Liver (tissue), 9 donors: ENCODE results near the gene PISD. TPM values are rescaled to one million over a fixed set of nuclear protein-coding genes. Genes with fewer than 3 reads are reported as not detected.

Experiments used
- DNase-seq: peaks from one replicate; pipeline ENCODE4 v3.0.0-alpha.2; 2017; ENCODE audit warnings: low spot score
- H3K27ac ChIP-seq, 2 donors: one replicate each; pipeline ENCODE4 v1.7.0; 2013; ENCODE audit warnings: inconsistent platforms in 2 of 2, low read length in 2 of 2, control low read depth in 1 of 2, low read depth in 1 of 2, mild to moderate bottlenecking in 1 of 2
- H3K27me3 ChIP-seq, 4 donors: one replicate each; pipeline versions ENCODE4 v1.6.1 to v1.7.0; 2013; ENCODE audit warnings: low read length in 3 of 4, inconsistent platforms in 1 of 4, mild to moderate bottlenecking in 1 of 4, moderate library complexity in 1 of 4; ENCODE audit not compliant: control insufficient read depth in 4 of 4, insufficient read depth in 4 of 4
- H3K36me3 ChIP-seq, 4 donors: one replicate each; pipeline versions ENCODE4 v1.6.1 to v1.7.0; 2013; ENCODE audit warnings: low read length in 3 of 4, mild to moderate bottlenecking in 3 of 4, low read depth in 1 of 4, moderate library complexity in 1 of 4; ENCODE audit not compliant: control insufficient read depth in 4 of 4, insufficient read depth in 3 of 4
- H3K4me1 ChIP-seq, 4 donors: one replicate each; pipeline versions ENCODE4 v1.6.1 to v1.7.0; 2013; ENCODE audit warnings: low read length in 3 of 4, mild to moderate bottlenecking in 3 of 4, moderate library complexity in 1 of 4; ENCODE audit not compliant: control insufficient read depth in 4 of 4, insufficient read depth in 4 of 4
- H3K4me3 ChIP-seq, 3 donors: one replicate each; pipeline versions ENCODE4 v1.6.1 to v1.7.0; 2013; ENCODE audit warnings: low read length in 3 of 3, control low read depth in 1 of 3, low read depth in 1 of 3, mild to moderate bottlenecking in 1 of 3
- H3K9ac ChIP-seq, 2 donors: one replicate each; pipeline ENCODE4 v1.7.0; 2013; ENCODE audit warnings: low read length in 2 of 2, mild to moderate bottlenecking in 2 of 2, moderate library complexity in 2 of 2, control low read depth in 1 of 2, low read depth in 1 of 2
- H3K9me3 ChIP-seq, 4 donors: one replicate each; pipeline versions ENCODE4 v1.6.1 to v1.7.0; 2013; ENCODE audit warnings: low read length in 3 of 4; ENCODE audit not compliant: control insufficient read depth in 4 of 4
- EGR1 ChIP-seq, 2 donors: IDR thresholded peaks; 2 replicates each; pipeline ENCODE4 v1.6.1; 2016 to 2018; ENCODE audit warnings: antibody characterized with exemption in 2 of 2, low read depth in 2 of 2
- FOXA1 ChIP-seq: IDR thresholded peaks from 2 replicates; pipeline ENCODE4 v1.6.1; 2016; ENCODE audit warnings: antibody characterized with exemption
- FOXA2 ChIP-seq: IDR thresholded peaks from 2 replicates; pipeline ENCODE4 v1.6.1; 2016; ENCODE audit warnings: antibody characterized with exemption
- GABPA ChIP-seq, 2 donors: IDR thresholded peaks in 1 of 2; conservative IDR thresholded peaks in 1 of 2; 2 replicates each; pipeline ENCODE4 v1.6.1; 2016; ENCODE audit warnings: antibody characterized with exemption in 2 of 2, mild to moderate bottlenecking in 1 of 2, moderate library complexity in 1 of 2
- HNF4A ChIP-seq, 2 donors: conservative IDR thresholded peaks; 2 replicates each; pipeline ENCODE4 v1.6.1; 2016; ENCODE audit warnings: antibody characterized with exemption in 2 of 2, mild to moderate bottlenecking in 2 of 2
- RAD21 ChIP-seq, 2 donors: IDR thresholded peaks; 2 replicates each; pipeline ENCODE4 v1.6.1; 2016; ENCODE audit warnings: antibody characterized with exemption in 2 of 2, mild to moderate bottlenecking in 2 of 2
- RXRA ChIP-seq, 2 donors: IDR thresholded peaks; 2 replicates each; pipeline ENCODE4 v1.6.1; 2017 to 2018; ENCODE audit warnings: antibody characterized with exemption in 2 of 2, mild to moderate bottlenecking in 1 of 2
- SP1 ChIP-seq: IDR thresholded peaks from 2 replicates; pipeline ENCODE4 v1.6.1; 2018; ENCODE audit warnings: antibody characterized with exemption, mild to moderate bottlenecking
- TAF1 ChIP-seq: conservative IDR thresholded peaks from 2 replicates; pipeline ENCODE4 v1.6.1; 2016; ENCODE audit warnings: antibody characterized with exemption, mild to moderate bottlenecking
- WGBS: extraction: QIAGEN DNeasy Blood & Tissue Kit; methylation state at CpG from one replicate; pipeline ENCODE4 v1.1.7; 2013; 5-methylcytosine and 5-hydroxymethylcytosine counted together
- polyA plus RNA-seq, 2 donors: library from polyadenylated mRNA; stranded (reverse) in 1 of 2; unstranded in 1 of 2; fragments of 200-250 nt in 1 of 2; fragments of >200 nt in 1 of 2; fragmentation: Nextera tagmentation in 1 of 2; extraction: Ambion mirVana in 1 of 2; gene quantifications; one replicate each; pipeline versions ENCODE4 v1.2.1 to v1.2.3, GENCODE V29; 2013 to 2015
- total RNA-seq, 2 donors: library from RNA; depleted of rRNA; stranded (reverse); fragments of >200 nt; gene quantifications; one replicate each; pipeline ENCODE4 v1.2.3, GENCODE V29; 2014
- TF ChIP-seq, protein P1 (sequence below): IDR thresholded peaks from 2 replicates; pipeline ENCODE4 v1.6.1; 2016; ENCODE audit warnings: antibody characterized with exemption
- TF ChIP-seq, protein P2 (sequence below): IDR thresholded peaks from 2 replicates; pipeline ENCODE4 v1.6.1; 2016; ENCODE audit warnings: antibody characterized with exemption, mild to moderate bottlenecking
- TF ChIP-seq, protein P3 (sequence below): fragments of 150-350 bp; IDR thresholded peaks from 2 replicates; pipeline ENCODE4 v1.5.1; 2017; ENCODE audit warnings: improper control_type of control experiment, low read depth, low read length; ENCODE audit not compliant: missing input control
- donor health status: healthy.
- donor health status: healthy.
- donor health status: healthy.
- donor health status: healthy.
- donor health status: healthy.

Gene PISD
- total and polyA plus RNA-seq, 4 donors: 14.7 to 28.3 (median 20.4) TPM

DNA sequence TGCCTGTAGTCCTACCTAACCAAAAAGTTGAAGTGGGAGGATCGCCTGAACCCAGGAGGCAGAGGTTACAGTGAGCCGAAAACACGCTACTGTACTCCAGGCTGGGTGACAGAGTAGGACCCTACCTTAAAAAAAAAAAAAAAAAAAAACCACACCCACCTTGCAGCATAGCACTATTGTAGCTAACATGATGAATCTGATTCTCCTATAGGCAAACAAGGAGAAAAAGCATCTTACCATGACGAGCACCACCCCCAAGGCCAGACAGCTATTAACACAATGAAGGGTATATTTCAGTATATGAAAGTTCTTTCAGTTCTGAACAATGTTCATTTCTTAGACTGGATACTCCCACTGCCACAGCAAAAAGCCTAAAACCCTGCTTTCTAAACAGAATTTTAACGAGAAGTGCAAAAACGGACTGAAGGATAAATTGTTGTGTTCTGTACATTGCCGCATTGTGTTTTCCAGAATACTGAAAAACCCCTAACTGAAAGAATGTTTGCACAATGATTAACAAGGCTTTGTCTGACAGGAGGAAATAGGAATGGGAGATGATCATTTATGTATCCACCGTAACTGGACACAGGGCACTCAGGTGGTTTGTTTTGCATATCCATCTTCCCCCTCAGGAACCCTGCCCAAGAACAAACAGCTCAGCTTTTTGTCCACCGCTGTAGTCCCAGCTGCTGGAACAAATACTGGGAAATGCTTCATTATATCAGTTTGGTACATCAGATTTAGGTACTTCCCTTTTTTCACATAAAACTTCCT is 8.9 kb downstream of the PISD start:
- Histone ChIP-seq H3K27ac (no peak overlapping the region), H3K9me3 (no peaks in the 10 kb centered on the region), H3K9ac (no peak overlapping the region), H3K27me3 (no peaks in the 10 kb centered on the region), H3K4me3 (no peak overlapping the region), H3K4me1 (no peaks in the 10 kb centered on the region), H3K36me3 (peaks cover 4 to 8% (median 5%) of the 10 kb centered on the region in 4 donors)
- TF ChIP-seq, protein P1, sequence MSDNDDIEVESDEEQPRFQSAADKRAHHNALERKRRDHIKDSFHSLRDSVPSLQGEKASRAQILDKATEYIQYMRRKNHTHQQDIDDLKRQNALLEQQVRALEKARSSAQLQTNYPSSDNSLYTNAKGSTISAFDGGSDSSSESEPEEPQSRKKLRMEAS: no peak
- no peak for TF ChIP-seq EGR1 (IDR thresholded peaks at IDR 0.05; ENCODE audit: low read depth in 2 of 2)
- no peak for DNase-seq
- WGBS: 86% methylated on average over 9 of the region's 9 CpGs

DNA sequence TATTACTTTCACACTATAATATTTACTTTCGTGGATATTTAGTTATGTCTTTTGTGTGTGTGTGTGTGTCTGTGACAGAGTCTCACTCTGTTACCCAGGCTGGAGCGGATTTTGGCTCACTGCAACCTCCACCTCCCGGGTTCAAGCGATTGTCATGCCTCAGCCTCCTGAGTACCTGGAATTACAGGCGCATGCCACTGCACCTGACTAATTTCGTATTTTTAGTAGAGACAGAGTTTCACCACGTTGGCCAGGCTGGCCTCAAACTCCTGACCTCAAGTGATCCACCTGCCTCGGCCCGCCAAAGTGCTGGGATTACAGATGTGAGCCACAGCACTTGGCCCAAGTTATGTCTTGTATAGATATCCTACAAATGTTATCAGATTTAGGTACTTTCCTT is 9.9 kb downstream of the PISD start:
- WGBS: 89% methylated on average over 9 of the region's 9 CpGs
- H3K4me1 ChIP-seq: no peaks in the 10 kb centered on the region
- no peak overlapping the region for H3K9ac ChIP-seq
- no peaks in the 10 kb centered on the region for H3K9me3 ChIP-seq
- TF ChIP-seq HNF4A (conservative IDR thresholded peaks at IDR 0.05) (no peak), FOXA2 (no peak), RAD21 (IDR thresholded peaks at IDR 0.05) (no peak), FOXA1 (no peak), TAF1 (no peak), GABPA (IDR thresholded peaks at IDR 0.05 in 1 of 2, conservative IDR thresholded peaks at IDR 0.05 in 1 of 2) (no peak), EGR1 (IDR thresholded peaks at IDR 0.05; ENCODE audit: low read depth in 2 of 2) (no peak), RXRA (IDR thresholded peaks at IDR 0.05) (no peak), SP1 (no peak)
- TF ChIP-seq, protein P2, sequence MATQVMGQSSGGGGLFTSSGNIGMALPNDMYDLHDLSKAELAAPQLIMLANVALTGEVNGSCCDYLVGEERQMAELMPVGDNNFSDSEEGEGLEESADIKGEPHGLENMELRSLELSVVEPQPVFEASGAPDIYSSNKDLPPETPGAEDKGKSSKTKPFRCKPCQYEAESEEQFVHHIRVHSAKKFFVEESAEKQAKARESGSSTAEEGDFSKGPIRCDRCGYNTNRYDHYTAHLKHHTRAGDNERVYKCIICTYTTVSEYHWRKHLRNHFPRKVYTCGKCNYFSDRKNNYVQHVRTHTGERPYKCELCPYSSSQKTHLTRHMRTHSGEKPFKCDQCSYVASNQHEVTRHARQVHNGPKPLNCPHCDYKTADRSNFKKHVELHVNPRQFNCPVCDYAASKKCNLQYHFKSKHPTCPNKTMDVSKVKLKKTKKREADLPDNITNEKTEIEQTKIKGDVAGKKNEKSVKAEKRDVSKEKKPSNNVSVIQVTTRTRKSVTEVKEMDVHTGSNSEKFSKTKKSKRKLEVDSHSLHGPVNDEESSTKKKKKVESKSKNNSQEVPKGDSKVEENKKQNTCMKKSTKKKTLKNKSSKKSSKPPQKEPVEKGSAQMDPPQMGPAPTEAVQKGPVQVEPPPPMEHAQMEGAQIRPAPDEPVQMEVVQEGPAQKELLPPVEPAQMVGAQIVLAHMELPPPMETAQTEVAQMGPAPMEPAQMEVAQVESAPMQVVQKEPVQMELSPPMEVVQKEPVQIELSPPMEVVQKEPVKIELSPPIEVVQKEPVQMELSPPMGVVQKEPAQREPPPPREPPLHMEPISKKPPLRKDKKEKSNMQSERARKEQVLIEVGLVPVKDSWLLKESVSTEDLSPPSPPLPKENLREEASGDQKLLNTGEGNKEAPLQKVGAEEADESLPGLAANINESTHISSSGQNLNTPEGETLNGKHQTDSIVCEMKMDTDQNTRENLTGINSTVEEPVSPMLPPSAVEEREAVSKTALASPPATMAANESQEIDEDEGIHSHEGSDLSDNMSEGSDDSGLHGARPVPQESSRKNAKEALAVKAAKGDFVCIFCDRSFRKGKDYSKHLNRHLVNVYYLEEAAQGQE: no peak
- TF ChIP-seq, protein P3, sequence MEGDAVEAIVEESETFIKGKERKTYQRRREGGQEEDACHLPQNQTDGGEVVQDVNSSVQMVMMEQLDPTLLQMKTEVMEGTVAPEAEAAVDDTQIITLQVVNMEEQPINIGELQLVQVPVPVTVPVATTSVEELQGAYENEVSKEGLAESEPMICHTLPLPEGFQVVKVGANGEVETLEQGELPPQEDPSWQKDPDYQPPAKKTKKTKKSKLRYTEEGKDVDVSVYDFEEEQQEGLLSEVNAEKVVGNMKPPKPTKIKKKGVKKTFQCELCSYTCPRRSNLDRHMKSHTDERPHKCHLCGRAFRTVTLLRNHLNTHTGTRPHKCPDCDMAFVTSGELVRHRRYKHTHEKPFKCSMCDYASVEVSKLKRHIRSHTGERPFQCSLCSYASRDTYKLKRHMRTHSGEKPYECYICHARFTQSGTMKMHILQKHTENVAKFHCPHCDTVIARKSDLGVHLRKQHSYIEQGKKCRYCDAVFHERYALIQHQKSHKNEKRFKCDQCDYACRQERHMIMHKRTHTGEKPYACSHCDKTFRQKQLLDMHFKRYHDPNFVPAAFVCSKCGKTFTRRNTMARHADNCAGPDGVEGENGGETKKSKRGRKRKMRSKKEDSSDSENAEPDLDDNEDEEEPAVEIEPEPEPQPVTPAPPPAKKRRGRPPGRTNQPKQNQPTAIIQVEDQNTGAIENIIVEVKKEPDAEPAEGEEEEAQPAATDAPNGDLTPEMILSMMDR: no peak
- H3K4me3 ChIP-seq: no peak overlapping the region
- no peak overlapping the region for H3K27ac ChIP-seq
- H3K27me3 ChIP-seq: no peaks in the 10 kb centered on the region
- DNase-seq: no peak
- peaks cover 3 to 18% (median 9%) of the 10 kb centered on the region in 4 donors for H3K36me3 ChIP-seq
